ENCODE data around the gene DVL2. TPM values are rescaled to one million over a fixed set of nuclear protein-coding genes. Genes with fewer than 3 reads are reported as not detected.

Gene DVL2
- total RNA-seq, 1 experiment from 2014 or later, result 36.9 TPM

- Histone ChIP-seq H3F3A (ENCODE audit: low read length, unreplicated experiment) (no peaks in the 10 kb centered on the region), H3K9me3 (ENCODE audit: low read length) (no peaks in the 10 kb centered on the region), H3K4me3 (ENCODE audit: low read length) (no peak overlapping the region), H4K20me1 (ENCODE audit: low read length) (no peaks in the 10 kb centered on the region), H3K36me3 (ENCODE audit: low read depth, low read length) (no peaks in the 10 kb centered on the region), H3K9ac (ENCODE audit: low read length) (no peak overlapping the region), H3K9me2 (replicated peaks; ENCODE audit: low read length) (no peaks in the 10 kb centered on the region), H3K4me2 (ENCODE audit: low read length) (no peak overlapping the region), H2AFZ (ENCODE audit: low read length) (no peak overlapping the region), H3K79me2 (ENCODE audit: low read length) (peaks cover 7% of the 10 kb centered on the region), H3K27ac (ENCODE audit: low read length) (no peak overlapping the region), H3K27me3 (ENCODE audit: low read length) (no peaks in the 10 kb centered on the region), H3K4me1 (ENCODE audit: insufficient read depth, low read length) (no peaks in the 10 kb centered on the region)
- TF ChIP-seq EZH2 (IDR thresholded peaks at IDR 0.05; ENCODE audit: low read length, unreplicated experiment), result no peak
- TF ChIP-seq CTCF (conservative IDR thresholded peaks at IDR 0.05; ENCODE audit: low read depth, low read length), result no peak
- no peak for TF ChIP-seq EZH2phosphoT487 (IDR thresholded peaks at IDR 0.05; ENCODE audit: borderline replicate concordance, low read length)
- no TSS peak for BruUV-seq (replicated peaks)
- DNase-seq (no peak), ATAC-seq (no peak)
- intact Hi-C loops (cut with micrococcal nuclease), result no loop called here
- ChIA-PET POLR2A (ENCODE audit: unreplicated experiment) (no interaction called here), CTCF (no interaction called here)
Observed at GRCh38 chr17:7208027-7208571, 26.2 kb downstream of the DVL2 start.

GRCh38 chr17:7207120-7208001 is 27.0 kb downstream of the DVL2 start:
- H3K79me2 ChIP-seq (ENCODE audit: low read length), result peaks cover 6% of the 10 kb centered on the region
- DNase-seq (no peak), ATAC-seq (no peak)

More at GRCh38 chr17:7207120-7208001, 27.0 kb downstream of the DVL2 start:
- Histone ChIP-seq H2AFZ (ENCODE audit: low read length) (no peak overlapping the region), H3K9me2 (replicated peaks; ENCODE audit: low read length) (no peaks in the 10 kb centered on the region), H3K27me3 (ENCODE audit: low read length) (no peaks in the 10 kb centered on the region), H3K36me3 (ENCODE audit: low read depth, low read length) (no peaks in the 10 kb centered on the region), H3F3A (ENCODE audit: low read length, unreplicated experiment) (no peaks in the 10 kb centered on the region), H3K27ac (ENCODE audit: low read length) (no peak overlapping the region), H3K9me3 (ENCODE audit: low read length) (no peaks in the 10 kb centered on the region), H3K4me1 (ENCODE audit: insufficient read depth, low read length) (no peaks in the 10 kb centered on the region), H4K20me1 (ENCODE audit: low read length) (no peaks in the 10 kb centered on the region), H3K4me2 (ENCODE audit: low read length) (no peak overlapping the region), H3K4me3 (ENCODE audit: low read length) (no peak overlapping the region), H3K9ac (ENCODE audit: low read length) (no peak overlapping the region)
- TF ChIP-seq EZH2phosphoT487 (IDR thresholded peaks at IDR 0.05; ENCODE audit: borderline replicate concordance, low read length) (no peak), CTCF (conservative IDR thresholded peaks at IDR 0.05; ENCODE audit: low read depth, low read length) (no peak), EZH2 (IDR thresholded peaks at IDR 0.05; ENCODE audit: low read length, unreplicated experiment) (no peak)
- intact Hi-C loops (cut with micrococcal nuclease), result no loop called here
- no TSS peak for BruUV-seq (replicated peaks)
- ChIA-PET CTCF (interaction anchor here (0.6 kb wide), 1 partner anchor 35 kb away, joined by 3 read pairs; the partner anchor contains the start of gene GABARAP), POLR2A (ENCODE audit: unreplicated experiment) (no interaction called here)

All from PC-3 (cell line).